GM12875 (cell line): ENCODE results near the gene ERFE.

Experiments
- H3K4me3 ChIP-seq: one replicate; pipeline ENCODE4 v1.5.1; 2011; ENCODE audit warnings: low read depth, low read length, control low read depth
- CTCF ChIP-seq: IDR thresholded peaks from 2 replicates; pipeline ENCODE4 v1.5.1; 2011; ENCODE audit warnings: low read depth, mild to moderate bottlenecking, control low read depth, inconsistent platforms, low read length, moderate library complexity, borderline replicate concordance; ENCODE audit not compliant: insufficient read depth

Gene ERFE

GRCh38 chr2:238137885-238138284 is 20.9 kb upstream of the ERFE start:
- H3K4me3 ChIP-seq = no peak overlapping the region
- no peak for TF ChIP-seq CTCF

GRCh38 chr2:238138331-238139195 is 20.2 kb upstream of the ERFE start, which contains the start of gene KLHL30:
KLHL30 (plus strand) TSS chr2:238138668; CDS start chr2:238140755, 2,087 bp downstream.
- TF ChIP-seq CTCF = no peak
- peak within 1 kb of the TSS; percentile 11 for H3K4me3 ChIP-seq

- H3K4me3 ChIP-seq = peak overlapping the region; percentile 11
Observed at GRCh38 chr2:238139196-238140039, 19.4 kb upstream of the ERFE start.

GRCh38 chr2:238140040-238140439 is 18.7 kb upstream of the ERFE start:
- TF ChIP-seq CTCF = no peak
- no peak overlapping the region for H3K4me3 ChIP-seq

More at GRCh38 chr2:238139196-238140039, 19.4 kb upstream of the ERFE start:
- TF ChIP-seq CTCF = peak; percentile 82

- H3K4me3 ChIP-seq = no peak overlapping the region
- TF ChIP-seq CTCF = no peak
Observed at GRCh38 chr2:238140721-238141540, 17.8 kb upstream of the ERFE start.

GRCh38 chr2:238141541-238142318 is 17.0 kb upstream of the ERFE start:
- TF ChIP-seq CTCF = no peak
- H3K4me3 ChIP-seq = no peak overlapping the region
